GM21423 (cell line): ENCODE data around the gene NUP133.

Experiments used
- ATAC-seq: cut with Tn5 transposase; IDR thresholded peaks from one replicate; pipeline ENCODE4 v1.9.1; 2021; ENCODE audit warnings: mild to moderate bottlenecking, moderate library complexity; ENCODE audit not compliant: unreplicated experiment

The NUP133 gene

GRCh38 chr1:229452956-229453801 is 55.0 kb downstream of the NUP133 start:
- no peak for ATAC-seq

GRCh38 chr1:229448845-229449244 is 59.3 kb downstream of the NUP133 start:
- no peak for ATAC-seq

- no peak for ATAC-seq
Measured at GRCh38 chr1:229448354-229448753, 59.8 kb downstream of the NUP133 start.

- no peak for ATAC-seq
Measured at GRCh38 chr1:229447809-229448252, 60.3 kb downstream of the NUP133 start.

- ATAC-seq: no peak
Measured at GRCh38 chr1:229445828-229446227, 62.3 kb downstream of the NUP133 start.

- ATAC-seq: peak; percentile 98
Measured at GRCh38 chr1:229440851-229441537, 67.1 kb downstream of the NUP133 start.

- ATAC-seq: no peak
Measured at GRCh38 chr1:229438021-229438420, 70.1 kb downstream of the NUP133 start.

- no peak for ATAC-seq
Measured at GRCh38 chr1:229437443-229437842, 70.7 kb downstream of the NUP133 start.

GRCh38 chr1:229436201-229436600 is 71.9 kb downstream of the NUP133 start:
- no peak for ATAC-seq

GRCh38 chr1:229434641-229435051 is 73.5 kb downstream of the NUP133 start:
- no peak for ATAC-seq

GRCh38 chr1:229434005-229434640 is 74.0 kb downstream of the NUP133 start, which contains the start of gene ACTA1:
ACTA1 (minus strand) TSS chr1:229434094; CDS start chr1:229433115, 979 bp downstream.
- no peak for ATAC-seq

GRCh38 chr1:229433364-229434004 is 74.7 kb downstream of the NUP133 start:
- no peak for ATAC-seq

- no peak for ATAC-seq
Measured at GRCh38 chr1:229432905-229433304, 75.2 kb downstream of the NUP133 start.

- ATAC-seq: no peak
Measured at GRCh38 chr1:229432116-229432461, 76.1 kb downstream of the NUP133 start.

- no peak for ATAC-seq
Measured at GRCh38 chr1:229431284-229432115, 76.6 kb downstream of the NUP133 start.

GRCh38 chr1:229430761-229431283 is 77.3 kb downstream of the NUP133 start:
- ATAC-seq: no peak

- ATAC-seq: no peak
Measured at GRCh38 chr1:229428256-229428655, 79.9 kb downstream of the NUP133 start.

- no peak for ATAC-seq
Measured at GRCh38 chr1:229427572-229427971, 80.6 kb downstream of the NUP133 start.

- ATAC-seq: no peak
Measured at GRCh38 chr1:229425564-229426159, 82.5 kb downstream of the NUP133 start.

GRCh38 chr1:229420765-229421164 is 87.4 kb downstream of the NUP133 start:
- ATAC-seq: no peak
